CD14-positive monocyte (primary cell): Measurements from ENCODE around the gene NCOA6. TPM values are rescaled to one million over a fixed set of nuclear protein-coding genes. Genes with fewer than 3 reads are reported as not detected.
A peak's percentile ranks its signal among the peaks of the same experiment; 100 is the strongest.

Experiments used
- DNase-seq, 3 donors: peaks; one replicate each; pipeline ENCODE4 v3.0.0-alpha.2; 2011 to 2022
- H2AFZ ChIP-seq: 2 replicates; pipeline ENCODE4 v1.6.0; 2012; ENCODE audit warnings: mild to moderate bottlenecking, low read depth, low read length, inconsistent platforms; ENCODE audit not compliant: insufficient read depth, poor library complexity, severe bottlenecking
- H3K27ac ChIP-seq, 2 donors: 1 replicate in 1 of 2; 2 replicates in 1 of 2; pipeline ENCODE4 v1.5.1; 2012 to 2013; ENCODE audit warnings: low read length in 2 of 2, control low read depth in 1 of 2, inconsistent platforms in 1 of 2, low read depth in 1 of 2, mild to moderate bottlenecking in 1 of 2
- H3K27me3 ChIP-seq, 2 donors: one replicate each; pipeline versions ENCODE4 v1.6.0 to v1.6.1; 2011 to 2013; ENCODE audit warnings: low read length in 2 of 2; ENCODE audit not compliant: control insufficient read depth in 2 of 2, insufficient read depth in 2 of 2
- H3K36me3 ChIP-seq, 2 donors: replicated peaks in 1 of 2; 1 replicate in 1 of 2; 2 replicates in 1 of 2; pipeline versions ENCODE4 v1.5.1 to v1.6.1; 2012 to 2013; ENCODE audit warnings: low read length in 2 of 2, control low read depth in 1 of 2, inconsistent platforms in 1 of 2, mild to moderate bottlenecking in 1 of 2; ENCODE audit not compliant: insufficient read depth in 2 of 2, control insufficient read depth in 1 of 2
- H3K4me1 ChIP-seq, 2 donors: 1 replicate in 1 of 2; 2 replicates in 1 of 2; pipeline versions ENCODE4 v1.5.1 to v1.6.1; 2012 to 2013; ENCODE audit warnings: low read length in 2 of 2, control low read depth in 1 of 2, inconsistent platforms in 1 of 2, mild to moderate bottlenecking in 1 of 2, moderate library complexity in 1 of 2; ENCODE audit not compliant: insufficient read depth in 2 of 2, control insufficient read depth in 1 of 2
- H3K4me2 ChIP-seq: replicated peaks from 2 replicates; pipeline ENCODE3; 2012; ENCODE audit warnings: low read length, moderate library complexity, mild to moderate bottlenecking; ENCODE audit not compliant: poor library complexity, severe bottlenecking; ENCODE audit errors: extremely low read depth
- H3K4me3 ChIP-seq, 3 experiments: fragments of 200-600 bp in 1 of 3; sonication (generic) in 1 of 3; replicated peaks in 1 of 3; 1 replicate in 2 of 3; 2 replicates in 1 of 3; pipeline ENCODE4 v1.5.1; 2011 to 2013; ENCODE audit warnings: low read length in 3 of 3, mild to moderate bottlenecking in 3 of 3, control low read depth in 2 of 3, low read depth in 2 of 3, inconsistent platforms in 1 of 3, moderate library complexity in 1 of 3
- H3K79me2 ChIP-seq: 2 replicates; pipeline ENCODE4 v1.6.0; 2012; ENCODE audit warnings: mild to moderate bottlenecking, control low read depth, inconsistent platforms, low read length, moderate library complexity; ENCODE audit not compliant: insufficient read depth
- H3K9ac ChIP-seq: 2 replicates; pipeline ENCODE4 v1.6.0; 2017; ENCODE audit warnings: low read length, mild to moderate bottlenecking; ENCODE audit not compliant: insufficient read depth, poor library complexity, severe bottlenecking
- H3K9me3 ChIP-seq, 2 donors: replicated peaks in 1 of 2; 1 replicate in 1 of 2; 2 replicates in 1 of 2; pipeline versions ENCODE4 v1.5.1 to v1.6.1; 2012 to 2013; ENCODE audit warnings: low read length in 2 of 2, control low read depth in 1 of 2; ENCODE audit not compliant: control insufficient read depth in 1 of 2, insufficient read depth in 1 of 2
- H4K20me1 ChIP-seq: 2 replicates; pipeline ENCODE4 v1.6.0; 2012; ENCODE audit warnings: mild to moderate bottlenecking, low read length, control low read depth, moderate library complexity; ENCODE audit not compliant: insufficient read depth
- H3K27ac Mint-ChIP-seq, 7 donors: one replicate each; pipeline ENCODE4 v1.8.0; 2020; ENCODE audit warnings: mild to moderate bottlenecking in 7 of 7, mixed read lengths in 7 of 7, moderate library complexity in 6 of 7, inconsistent platforms in 2 of 7
- H3K27me3 Mint-ChIP-seq, 3 donors: one replicate each; pipeline ENCODE4 v1.8.0; 2021 to 2022; ENCODE audit warnings: low read depth in 3 of 3, mild to moderate bottlenecking in 3 of 3, mixed read lengths in 3 of 3, moderate library complexity in 3 of 3, inconsistent platforms in 1 of 3
- H3K36me3 Mint-ChIP-seq, 2 donors: one replicate each; pipeline ENCODE4 v1.8.0; 2020; ENCODE audit warnings: mixed read lengths in 2 of 2, inconsistent platforms in 1 of 2, mild to moderate bottlenecking in 1 of 2
- H3K4me1 Mint-ChIP-seq: one replicate; pipeline ENCODE4 v1.8.0; 2020; ENCODE audit warnings: mild to moderate bottlenecking, mixed read lengths
- H3K4me3 Mint-ChIP-seq, 2 donors: one replicate each; pipeline ENCODE4 v1.8.0; 2020; ENCODE audit warnings: mild to moderate bottlenecking in 2 of 2, mixed read lengths in 2 of 2, moderate library complexity in 1 of 2
- H3K9me3 Mint-ChIP-seq, 7 donors: one replicate each; pipeline ENCODE4 v1.8.0; 2020 to 2022; ENCODE audit warnings: mixed read lengths in 7 of 7, mild to moderate bottlenecking in 6 of 7, moderate library complexity in 6 of 7, inconsistent platforms in 2 of 7
- CTCF ChIP-seq: fragments of 200-600 bp; IDR thresholded peaks from one replicate; pipeline ENCODE4 v1.8.0; 2022; ENCODE audit warnings: antibody characterized with exemption, mild to moderate bottlenecking
- WGBS: methylation state at CpG from one replicate; pipeline ENCODE4 v1.1.5; 2013; ENCODE audit warnings: missing lambda C conversion rate; ENCODE audit not compliant: insufficient coverage; 5-methylcytosine and 5-hydroxymethylcytosine counted together
- intact Hi-C, 2 donors: fragments of 100-400 bp; cut with micrococcal nuclease; formaldehyde crosslinking; loops; one replicate each; pipeline versions ENCODE4 v1.15.0 to v1.15.1; 2023
- polyA plus RNA-seq, 3 donors: library from polyadenylated mRNA; depleted of rRNA in 1 of 3; unstranded in 2 of 3; stranded (reverse) in 1 of 3; fragments of 300-500 nt in 2 of 3; fragments of >200 nt in 1 of 3; fragmentation: Illumina TruSeq in 2 of 3; gene quantifications; 1 replicate in 2 of 3; 2 replicates in 1 of 3; pipeline ENCODE4 v1.2.3, GENCODE V29; 2012 to 2021

The NCOA6 gene
- polyA plus RNA-seq, 3 donors: 2.8 to 19.0 (median 3.9) TPM

- Mint-ChIP-seq H3K36me3 (peaks cover 0 to 6% of the 10 kb centered on the region in 2 donors), H3K4me1 (peaks cover 37% of the 10 kb centered on the region), H3K27me3 (peaks cover 23 to 24% (median 23%) of the 10 kb centered on the region in 3 donors), H3K27ac (peak overlapping the region; percentile 85 to 97 (median 94)), H3K4me3 (peak overlapping the region; percentile 95 to 98), H3K9me3 (no peaks in the 10 kb centered on the region)
- H4K20me1 ChIP-seq: no peaks in the 10 kb centered on the region
- H3K27ac ChIP-seq: peak overlapping the region; percentile 30 to 94
- H2AFZ ChIP-seq: peak overlapping the region; percentile 82
- peak in 2 of 3 donors; percentile 43 to 63 for DNase-seq
- H3K4me2 ChIP-seq: peak overlapping the region; percentile 93
- peaks cover 0 to 20% of the 10 kb centered on the region in 2 donors for H3K27me3 ChIP-seq
- 0% methylated on average over 12 of the region's 38 CpGs for WGBS
- intact Hi-C loops: loop anchor here in 1 of 2 donors (2.0 kb wide), 2 partner anchors 27 to 145 kb away; partner anchors contain the start of genes MAP1LC3A and PIGU
- H3K36me3 ChIP-seq: no peaks in the 10 kb centered on the region
- H3K4me1 ChIP-seq: peaks cover 26 to 31% of the 10 kb centered on the region in 2 donors
- TF ChIP-seq CTCF: no peak
- H3K79me2 ChIP-seq: no peaks in the 10 kb centered on the region
- H3K4me3 ChIP-seq: peak overlapping the region; percentile 49 to 82 (median 76)
- H3K9ac ChIP-seq: peak overlapping the region; percentile 98
- no peaks in the 10 kb centered on the region for H3K9me3 ChIP-seq
These were observed 121.9 kb downstream of the NCOA6 start for GRCh38 chr20:34703424-34704176.

- intact Hi-C loops: no loop called here
- H3K4me3 Mint-ChIP-seq: peak overlapping the region; percentile 95 to 98
- Histone ChIP-seq H3K79me2 (no peaks in the 10 kb centered on the region), H4K20me1 (no peaks in the 10 kb centered on the region), H3K27ac (no peak overlapping the region), H3K36me3 (no peaks in the 10 kb centered on the region), H3K27me3 (peaks cover 0 to 15% of the 10 kb centered on the region in 2 donors), H3K9ac (no peak overlapping the region), H3K4me2 (peak overlapping the region; percentile 93), H3K9me3 (no peaks in the 10 kb centered on the region), H2AFZ (no peak overlapping the region), H3K4me1 (peaks cover 23 to 27% of the 10 kb centered on the region in 2 donors), H3K4me3 (peak overlapping the region in 1 of 3 experiments; percentile 82)
- TF ChIP-seq CTCF: no peak
- peaks cover 18% of the 10 kb centered on the region in 3 donors for H3K27me3 Mint-ChIP-seq
- no peak for DNase-seq
- no peaks in the 10 kb centered on the region for H3K9me3 Mint-ChIP-seq
- H3K36me3 Mint-ChIP-seq: peaks cover 0 to 3% of the 10 kb centered on the region in 2 donors
- H3K4me1 Mint-ChIP-seq: peaks cover 33% of the 10 kb centered on the region
- peak overlapping the region in 5 of 7 donors; percentile 92 to 97 (median 94) for H3K27ac Mint-ChIP-seq
- WGBS: no CpG with 5 or more reads among the region's 3 CpGs
These were observed 122.4 kb downstream of the NCOA6 start for GRCh38 chr20:34703061-34703423.
